Measurements from ENCODE around the gene CCDC149. TPM values are rescaled to one million over a fixed set of nuclear protein-coding genes. Genes with fewer than 3 reads are reported as not detected.

The CCDC149 gene
- polyA plus RNA-seq, 2 of the 4 experiments (the other 2 are of a cell fraction), result 1.4 to 2.8 TPM

DNA sequence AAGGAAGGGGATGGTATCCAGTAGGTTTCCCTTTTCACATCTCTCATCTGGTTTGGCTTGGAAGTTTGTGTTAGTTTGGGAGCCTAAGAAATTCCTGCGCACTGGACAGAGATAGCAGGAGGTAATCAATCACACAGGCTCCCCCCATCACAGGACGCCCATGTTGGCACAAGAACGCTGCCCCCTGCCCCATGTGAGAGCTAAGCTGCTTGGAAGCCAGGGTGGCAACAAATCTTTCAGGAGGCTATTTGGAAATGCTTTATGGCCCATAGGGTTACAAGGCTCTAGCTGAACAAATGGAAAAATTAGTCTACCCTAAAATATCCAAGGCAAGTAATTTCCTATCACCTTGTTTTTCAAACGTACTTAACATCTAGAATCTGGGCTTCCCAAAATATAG is 63.5 kb downstream of the CCDC149 start:
- ChIA-PET POLR2A (no interaction called here), CTCF (no interaction called here)
- FAIRE-seq (no peak), ATAC-seq (no peak), DNase-seq (ENCODE audit: low read depth in 1 of 2, low spot score in 1 of 2) (no peak)
- Histone ChIP-seq H3K4me2 (no peak overlapping the region), H3K9me3 (no peaks in the 10 kb centered on the region), H3K4me1 (peaks cover 34% of the 10 kb centered on the region), H3K4me3 (no peak overlapping the region), H3K27ac (no peak overlapping the region)
- TF ChIP-seq EHF (CRISPR knock-in tag; IDR thresholded peaks at IDR 0.05) (no peak), ZC3H11A (IDR thresholded peaks at IDR 0.05) (no peak), RARB (CRISPR knock-in tag; IDR thresholded peaks at IDR 0.05) (no peak), GATA3 (IDR thresholded peaks at IDR 0.05; ENCODE audit: borderline replicate concordance) (no peak), FOSL2 (IDR thresholded peaks at IDR 0.05) (no peak), FOSL2 (CRISPR knock-in tag; IDR thresholded peaks at IDR 0.05) (no peak), KDM1A (IDR thresholded peaks at IDR 0.05; ENCODE audit: low read depth) (no peak), ZFP36 (IDR thresholded peaks at IDR 0.05; ENCODE audit: borderline replicate concordance, partially characterized antibody) (no peak), MAZ (IDR thresholded peaks at IDR 0.05; ENCODE audit: borderline replicate concordance, low read depth, low read length) (no peak), ZSCAN20 (CRISPR knock-in tag; IDR thresholded peaks at IDR 0.05) (no peak), SREBF2 (IDR thresholded peaks at IDR 0.05) (no peak), CEBPB (IDR thresholded peaks at IDR 0.05) (no peak)
- TF ChIP-seq, protein P1, sequence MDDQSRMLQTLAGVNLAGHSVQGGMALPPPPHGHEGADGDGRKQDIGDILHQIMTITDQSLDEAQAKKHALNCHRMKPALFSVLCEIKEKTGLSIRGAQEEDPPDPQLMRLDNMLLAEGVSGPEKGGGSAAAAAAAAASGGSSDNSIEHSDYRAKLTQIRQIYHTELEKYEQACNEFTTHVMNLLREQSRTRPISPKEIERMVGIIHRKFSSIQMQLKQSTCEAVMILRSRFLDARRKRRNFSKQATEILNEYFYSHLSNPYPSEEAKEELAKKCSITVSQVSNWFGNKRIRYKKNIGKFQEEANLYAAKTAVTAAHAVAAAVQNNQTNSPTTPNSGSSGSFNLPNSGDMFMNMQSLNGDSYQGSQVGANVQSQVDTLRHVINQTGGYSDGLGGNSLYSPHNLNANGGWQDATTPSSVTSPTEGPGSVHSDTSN (IDR thresholded peaks at IDR 0.05), result no peak
- TF ChIP-seq, protein P2, sequence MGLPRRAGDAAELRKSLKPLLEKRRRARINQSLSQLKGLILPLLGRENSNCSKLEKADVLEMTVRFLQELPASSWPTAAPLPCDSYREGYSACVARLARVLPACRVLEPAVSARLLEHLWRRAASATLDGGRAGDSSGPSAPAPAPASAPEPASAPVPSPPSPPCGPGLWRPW (IDR thresholded peaks at IDR 0.05), result no peak
- TF ChIP-seq, protein P3, sequence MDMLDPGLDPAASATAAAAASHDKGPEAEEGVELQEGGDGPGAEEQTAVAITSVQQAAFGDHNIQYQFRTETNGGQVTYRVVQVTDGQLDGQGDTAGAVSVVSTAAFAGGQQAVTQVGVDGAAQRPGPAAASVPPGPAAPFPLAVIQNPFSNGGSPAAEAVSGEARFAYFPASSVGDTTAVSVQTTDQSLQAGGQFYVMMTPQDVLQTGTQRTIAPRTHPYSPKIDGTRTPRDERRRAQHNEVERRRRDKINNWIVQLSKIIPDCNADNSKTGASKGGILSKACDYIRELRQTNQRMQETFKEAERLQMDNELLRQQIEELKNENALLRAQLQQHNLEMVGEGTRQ (IDR thresholded peaks at IDR 0.05), result no peak
- TF ChIP-seq, protein P4, sequence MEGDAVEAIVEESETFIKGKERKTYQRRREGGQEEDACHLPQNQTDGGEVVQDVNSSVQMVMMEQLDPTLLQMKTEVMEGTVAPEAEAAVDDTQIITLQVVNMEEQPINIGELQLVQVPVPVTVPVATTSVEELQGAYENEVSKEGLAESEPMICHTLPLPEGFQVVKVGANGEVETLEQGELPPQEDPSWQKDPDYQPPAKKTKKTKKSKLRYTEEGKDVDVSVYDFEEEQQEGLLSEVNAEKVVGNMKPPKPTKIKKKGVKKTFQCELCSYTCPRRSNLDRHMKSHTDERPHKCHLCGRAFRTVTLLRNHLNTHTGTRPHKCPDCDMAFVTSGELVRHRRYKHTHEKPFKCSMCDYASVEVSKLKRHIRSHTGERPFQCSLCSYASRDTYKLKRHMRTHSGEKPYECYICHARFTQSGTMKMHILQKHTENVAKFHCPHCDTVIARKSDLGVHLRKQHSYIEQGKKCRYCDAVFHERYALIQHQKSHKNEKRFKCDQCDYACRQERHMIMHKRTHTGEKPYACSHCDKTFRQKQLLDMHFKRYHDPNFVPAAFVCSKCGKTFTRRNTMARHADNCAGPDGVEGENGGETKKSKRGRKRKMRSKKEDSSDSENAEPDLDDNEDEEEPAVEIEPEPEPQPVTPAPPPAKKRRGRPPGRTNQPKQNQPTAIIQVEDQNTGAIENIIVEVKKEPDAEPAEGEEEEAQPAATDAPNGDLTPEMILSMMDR (IDR thresholded peaks at IDR 0.05), result no peak
- 68% methylated on average over 4 of the region's 4 CpGs for WGBS (ENCODE audit: missing lambda C conversion rate)

DNA sequence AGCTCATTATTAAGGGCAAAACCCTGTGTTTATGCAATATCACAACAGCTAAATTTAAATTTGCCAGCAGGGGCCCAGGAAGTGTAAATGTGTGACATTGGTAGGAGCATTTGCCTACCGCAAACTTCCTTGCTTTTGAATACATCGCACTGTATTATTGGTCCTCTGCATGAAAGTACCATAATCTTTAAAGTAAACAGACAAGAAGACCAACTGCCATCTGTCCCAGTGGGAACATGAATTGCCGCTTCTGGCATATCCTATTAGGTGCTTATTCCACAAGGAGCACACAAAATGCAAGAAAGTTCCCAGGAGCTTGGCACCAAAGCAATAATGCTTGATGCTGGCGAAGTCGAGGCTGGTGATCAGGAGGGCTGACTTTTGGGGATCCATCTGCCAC is 66.1 kb downstream of the CCDC149 start:
- peaks cover 14% of the 10 kb centered on the region for H3K4me1 ChIP-seq
- ChIA-PET CTCF (no interaction called here), POLR2A (no interaction called here)
- no peak overlapping the region for H3K27ac ChIP-seq
- no peak overlapping the region for H3K4me2 ChIP-seq
- no peak for ATAC-seq
- no peak for TF ChIP-seq JUNB (IDR thresholded peaks at IDR 0.05)
- FAIRE-seq, result no peak
- 95% methylated on average over 5 of the region's 5 CpGs for WGBS (ENCODE audit: missing lambda C conversion rate)
- DNase-seq (ENCODE audit: low read depth in 1 of 2, low spot score in 1 of 2), result no peak
- no peak overlapping the region for H3K4me3 ChIP-seq
- no peaks in the 10 kb centered on the region for H3K9me3 ChIP-seq

DNA sequence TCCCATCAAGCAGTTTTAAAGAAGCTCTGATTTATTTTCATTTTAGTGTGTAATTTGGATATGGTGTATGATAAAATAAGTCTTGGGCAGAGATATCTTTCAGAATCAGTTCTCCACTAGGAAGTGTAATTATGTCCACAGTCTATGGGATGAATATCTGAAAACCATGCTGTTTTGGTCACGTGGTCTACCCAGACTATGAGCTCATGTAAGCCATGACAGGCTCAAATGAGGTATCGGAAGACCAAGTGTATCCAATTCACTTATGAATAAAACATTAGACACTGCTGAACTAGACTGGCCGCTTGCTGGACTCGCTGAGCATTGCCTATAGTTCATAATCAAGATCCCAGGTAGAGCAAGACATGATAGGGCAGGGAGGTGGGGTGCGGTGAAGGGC is 66.9 kb downstream of the CCDC149 start:
- H3K4me2 ChIP-seq, result no peak overlapping the region
- TF ChIP-seq HOXB5 (CRISPR knock-in tag; IDR thresholded peaks at IDR 0.05) (no peak), KDM5A (IDR thresholded peaks at IDR 0.05) (no peak), HDAC2 (IDR thresholded peaks at IDR 0.05) (no peak), CBX2 (IDR thresholded peaks at IDR 0.05; ENCODE audit: borderline replicate concordance, low read depth) (no peak), RNF2 (IDR thresholded peaks at IDR 0.05; ENCODE audit: borderline replicate concordance, low read depth) (no peak), EHMT2 (IDR thresholded peaks at IDR 0.05; ENCODE audit: low read depth) (no peak), ZC3H11A (IDR thresholded peaks at IDR 0.05) (no peak), CEBPB (IDR thresholded peaks at IDR 0.05) (no peak)
- no peak overlapping the region for H3K27ac ChIP-seq
- FAIRE-seq, result no peak
- POLR2A ChIA-PET, result no interaction called here
- ATAC-seq, result no peak
- H3K9me3 ChIP-seq, result no peaks in the 10 kb centered on the region
- no peak for DNase-seq (ENCODE audit: low read depth in 1 of 2, low spot score in 1 of 2)
- H3K4me1 ChIP-seq, result peaks cover 6% of the 10 kb centered on the region
- no peak overlapping the region for H3K4me3 ChIP-seq
- 81% methylated on average over 5 of the region's 5 CpGs for WGBS (ENCODE audit: missing lambda C conversion rate)
- CTCF ChIA-PET, result interaction anchor here (0.7 kb wide), 1 partner anchor 375 kb away, joined by 3 read pairs; no protein-coding TSS in a partner anchor
